ENCODE results near the gene DCAF7.

DNA sequence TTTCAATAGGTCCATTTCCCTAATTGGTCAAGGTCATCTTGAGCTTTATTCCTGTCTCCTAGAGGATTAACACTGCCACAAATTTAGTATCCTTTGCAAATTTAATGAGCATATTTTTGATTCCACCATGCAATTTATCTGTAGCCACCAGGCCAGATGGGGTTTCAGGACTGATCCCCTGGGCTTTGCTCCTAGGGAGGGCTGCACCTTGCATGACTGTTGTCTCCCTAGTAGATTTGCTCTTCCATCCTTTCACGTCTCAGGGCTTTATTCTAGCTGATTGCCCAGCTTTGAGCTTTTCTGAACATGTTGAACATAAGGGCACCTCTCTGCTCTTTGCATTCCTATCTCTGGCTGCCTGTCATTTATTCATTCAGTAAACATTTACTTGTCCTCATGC lies 34.9 kb upstream of the DCAF7 start:
- TF ChIP-seq, protein P1, sequence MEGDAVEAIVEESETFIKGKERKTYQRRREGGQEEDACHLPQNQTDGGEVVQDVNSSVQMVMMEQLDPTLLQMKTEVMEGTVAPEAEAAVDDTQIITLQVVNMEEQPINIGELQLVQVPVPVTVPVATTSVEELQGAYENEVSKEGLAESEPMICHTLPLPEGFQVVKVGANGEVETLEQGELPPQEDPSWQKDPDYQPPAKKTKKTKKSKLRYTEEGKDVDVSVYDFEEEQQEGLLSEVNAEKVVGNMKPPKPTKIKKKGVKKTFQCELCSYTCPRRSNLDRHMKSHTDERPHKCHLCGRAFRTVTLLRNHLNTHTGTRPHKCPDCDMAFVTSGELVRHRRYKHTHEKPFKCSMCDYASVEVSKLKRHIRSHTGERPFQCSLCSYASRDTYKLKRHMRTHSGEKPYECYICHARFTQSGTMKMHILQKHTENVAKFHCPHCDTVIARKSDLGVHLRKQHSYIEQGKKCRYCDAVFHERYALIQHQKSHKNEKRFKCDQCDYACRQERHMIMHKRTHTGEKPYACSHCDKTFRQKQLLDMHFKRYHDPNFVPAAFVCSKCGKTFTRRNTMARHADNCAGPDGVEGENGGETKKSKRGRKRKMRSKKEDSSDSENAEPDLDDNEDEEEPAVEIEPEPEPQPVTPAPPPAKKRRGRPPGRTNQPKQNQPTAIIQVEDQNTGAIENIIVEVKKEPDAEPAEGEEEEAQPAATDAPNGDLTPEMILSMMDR (IDR thresholded peaks at IDR 0.05): no peak
- no peak for TF ChIP-seq POLR2A (IDR thresholded peaks at IDR 0.05)
